ENCODE results near the gene HOXC13.

HOXC13 gene

GRCh38 chr12:53939141-53940108 is 794 bp downstream of the HOXC13 start:
- DNase-seq: no peak

- DNase-seq: no peak
Observed at GRCh38 chr12:53940443-53941014, 1.9 kb downstream of the HOXC13 start.

GRCh38 chr12:53941187-53941586 is 2.6 kb downstream of the HOXC13 start:
- DNase-seq: no peak

GRCh38 chr12:53941750-53942149 is 3.1 kb downstream of the HOXC13 start:
- DNase-seq: no peak

- no peak for DNase-seq
Observed at GRCh38 chr12:53942467-53942997, 3.9 kb downstream of the HOXC13 start.

- DNase-seq: no peak
Observed at GRCh38 chr12:53944209-53944608, 5.6 kb downstream of the HOXC13 start.

GRCh38 chr12:53944907-53945847 is 6.5 kb downstream of the HOXC13 start:
- DNase-seq: no peak

- no peak for DNase-seq
Observed at GRCh38 chr12:53947743-53948142, 9.1 kb downstream of the HOXC13 start.

- DNase-seq: no peak
Observed at GRCh38 chr12:53948650-53949593, 10.3 kb downstream of the HOXC13 start.

- no peak for DNase-seq
Observed at GRCh38 chr12:53949631-53950436, 11.2 kb downstream of the HOXC13 start.

- no peak for DNase-seq
Observed at GRCh38 chr12:53950437-53950773, 11.8 kb downstream of the HOXC13 start.

GRCh38 chr12:53950789-53951576 is 12.4 kb downstream of the HOXC13 start:
- DNase-seq: no peak

GRCh38 chr12:53951577-53952334 is 13.1 kb downstream of the HOXC13 start:
- no peak for DNase-seq

- no peak for DNase-seq
Observed at GRCh38 chr12:53952335-53952694, 13.7 kb downstream of the HOXC13 start.

- DNase-seq: no peak
Observed at GRCh38 chr12:53952871-53953734, 14.5 kb downstream of the HOXC13 start.

GRCh38 chr12:53953831-53954693 is 15.4 kb downstream of the HOXC13 start:
- DNase-seq: no peak

- no peak for DNase-seq
Observed at GRCh38 chr12:53954694-53955035, 16.0 kb downstream of the HOXC13 start, which contains the start of gene HOXC12. Gene HOXC12 (plus strand): TSS chr12:53954903. CDS start chr12:53954930, 27 bp downstream.

Measured in NCI-H1048 (cell line).